IPS DF 6.9 (cell line): Measurements from ENCODE around the gene STARD9.
"Not testable (repeated sequence)": the region's sequence is repeated elsewhere in the genome, so short reads cannot be mapped to it uniquely, and the experiment has no call there.

ENCODE experiments used
- DNase-seq: peaks from one replicate; pipeline ENCODE4 v3.0.0-alpha.2; 2013; ENCODE audit warnings: low read depth, low spot score
- H3K27ac ChIP-seq: one replicate; pipeline ENCODE4 v1.5.1; 2013; ENCODE audit warnings: low read length, control low read depth
- H3K27me3 ChIP-seq: 2 replicates; pipeline ENCODE4 v1.6.1; 2013; ENCODE audit warnings: mild to moderate bottlenecking, low read length; ENCODE audit not compliant: control insufficient read depth, insufficient read depth
- H3K36me3 ChIP-seq: 2 replicates; pipeline ENCODE4 v1.6.1; 2013; ENCODE audit warnings: low read length; ENCODE audit not compliant: control insufficient read depth, insufficient read depth
- H3K4me1 ChIP-seq: 2 replicates; pipeline ENCODE4 v1.6.1; 2013; ENCODE audit warnings: low read length; ENCODE audit not compliant: control insufficient read depth, insufficient read depth
- H3K4me3 ChIP-seq: 2 replicates; pipeline ENCODE4 v1.5.1; 2013; ENCODE audit warnings: mild to moderate bottlenecking, low read length
- H3K9me3 ChIP-seq: 2 replicates; pipeline ENCODE4 v1.6.1; 2013; ENCODE audit warnings: low read length, inconsistent platforms; ENCODE audit not compliant: control insufficient read depth, insufficient read depth
- WGBS: extraction: QIAGEN DNeasy Blood & Tissue Kit; methylation state at CpG from one replicate; pipeline ENCODE4 v1.1.7; 2013; ENCODE audit warnings: mixed read lengths, missing lambda C conversion rate; ENCODE audit not compliant: insufficient read length, insufficient coverage; 5-methylcytosine and 5-hydroxymethylcytosine counted together

STARD9 gene

GRCh38 chr15:42590619-42591237 lies 15.3 kb downstream of the STARD9 start:
- Histone ChIP-seq H3K27ac (no peak overlapping the region), H3K4me1 (no peaks in the 10 kb centered on the region), H3K36me3 (peaks cover 4% of the 10 kb centered on the region; the same call in 1 of the 2 replicates), H3K9me3 (no peaks in the 10 kb centered on the region), H3K4me3 (no peak overlapping the region), H3K27me3 (no peaks in the 10 kb centered on the region)
- DNase-seq: no peak
- WGBS: no CpG with 5 or more reads among the region's 5 CpGs

GRCh38 chr15:42591238-42591934 lies 16.0 kb downstream of the STARD9 start:
- Histone ChIP-seq H3K9me3 (no peaks in the 10 kb centered on the region), H3K36me3 (no peaks in the 10 kb centered on the region; the same call in 1 of the 2 replicates), H3K4me1 (no peaks in the 10 kb centered on the region), H3K4me3 (no peak overlapping the region), H3K27ac (no peak overlapping the region), H3K27me3 (no peaks in the 10 kb centered on the region)
- WGBS: no CpG with 5 or more reads among the region's 10 CpGs
- no peak for DNase-seq

- no peak for DNase-seq
- no CpG with 5 or more reads among the region's 3 CpGs for WGBS
Observed at GRCh38 chr15:42592716-42593115, 17.3 kb downstream of the STARD9 start.

GRCh38 chr15:42593143-42593542 lies 17.7 kb downstream of the STARD9 start:
- Histone ChIP-seq H3K9me3 (no peaks in the 10 kb centered on the region; the same call in 1 of the 2 replicates), H3K4me3 (no peak overlapping the region), H3K36me3 (no peaks in the 10 kb centered on the region), H3K27ac (no peak overlapping the region), H3K27me3 (no peaks in the 10 kb centered on the region), H3K4me1 (no peaks in the 10 kb centered on the region)
- no peak for DNase-seq
- WGBS: no CpG with 5 or more reads among the region's 4 CpGs

More at GRCh38 chr15:42592716-42593115, 17.3 kb downstream of the STARD9 start:
- no peaks in the 10 kb centered on the region; the same call in 1 of the 2 replicates for H3K9me3 ChIP-seq
- no peak overlapping the region for H3K4me3 ChIP-seq
- H3K4me1 ChIP-seq: no peaks in the 10 kb centered on the region
- H3K36me3 ChIP-seq: no peaks in the 10 kb centered on the region
- no peaks in the 10 kb centered on the region for H3K27me3 ChIP-seq
- no peak overlapping the region for H3K27ac ChIP-seq

GRCh38 chr15:42594095-42594494 lies 18.7 kb downstream of the STARD9 start:
- Histone ChIP-seq H3K4me1 (no peaks in the 10 kb centered on the region), H3K9me3 (no peaks in the 10 kb centered on the region; the same call in 1 of the 2 replicates), H3K4me3 (no peak overlapping the region), H3K27ac (no peak overlapping the region), H3K27me3 (no peaks in the 10 kb centered on the region), H3K36me3 (no peaks in the 10 kb centered on the region)
- DNase-seq: no peak
- no CpG with 5 or more reads among the region's 5 CpGs for WGBS

GRCh38 chr15:42595626-42596240 lies 20.3 kb downstream of the STARD9 start:
- DNase-seq: no peak
- no peak overlapping the region for H3K27ac ChIP-seq
- H3K9me3 ChIP-seq: no peaks in the 10 kb centered on the region; the same call in 1 of the 2 replicates
- H3K4me3 ChIP-seq: no peak overlapping the region
- WGBS: no CpG with 5 or more reads among the region's 4 CpGs
- no peaks in the 10 kb centered on the region for H3K4me1 ChIP-seq
- no peaks in the 10 kb centered on the region for H3K36me3 ChIP-seq
- H3K27me3 ChIP-seq: no peaks in the 10 kb centered on the region

- H3K27ac ChIP-seq, H3K4me3 ChIP-seq, H3K36me3 ChIP-seq, H3K27me3 ChIP-seq, H3K9me3 ChIP-seq, H3K4me1 ChIP-seq, DNase-seq: not testable (repeated sequence)
- WGBS: no CpG with 5 or more reads among the region's 30 CpGs
Observed at GRCh38 chr15:42601316-42601715, 25.9 kb downstream of the STARD9 start.

GRCh38 chr15:42602501-42602900 lies 27.1 kb downstream of the STARD9 start:
- no peak overlapping the region for H3K4me3 ChIP-seq
- H3K27me3 ChIP-seq: no peaks in the 10 kb centered on the region
- H3K9me3 ChIP-seq: no peaks in the 10 kb centered on the region
- H3K36me3 ChIP-seq: no peaks in the 10 kb centered on the region
- no peaks in the 10 kb centered on the region for H3K4me1 ChIP-seq
- H3K27ac ChIP-seq: no peak overlapping the region
- no CpG with 5 or more reads among the region's 3 CpGs for WGBS
- no peak for DNase-seq

GRCh38 chr15:42603978-42604377 lies 28.6 kb downstream of the STARD9 start:
- no peak for DNase-seq

GRCh38 chr15:42604894-42605744 lies 29.7 kb downstream of the STARD9 start:
- Histone ChIP-seq H3K27me3 (no peaks in the 10 kb centered on the region), H3K27ac (no peak overlapping the region), H3K4me1 (no peaks in the 10 kb centered on the region), H3K9me3 (no peaks in the 10 kb centered on the region), H3K36me3 (no peaks in the 10 kb centered on the region), H3K4me3 (no peak overlapping the region)
- no CpG with 5 or more reads among the region's 8 CpGs for WGBS
- DNase-seq: no peak

More at GRCh38 chr15:42603978-42604377, 28.6 kb downstream of the STARD9 start:
- no CpG with 5 or more reads among the region's 2 CpGs for WGBS
- no peak overlapping the region for H3K27ac ChIP-seq
- no peaks in the 10 kb centered on the region for H3K9me3 ChIP-seq
- H3K4me1 ChIP-seq: no peaks in the 10 kb centered on the region
- no peak overlapping the region for H3K4me3 ChIP-seq
- H3K27me3 ChIP-seq: no peaks in the 10 kb centered on the region
- H3K36me3 ChIP-seq: no peaks in the 10 kb centered on the region
